Measurements from ENCODE around the gene SORCS3. TPM values are rescaled to one million over a fixed set of nuclear protein-coding genes. Genes with fewer than 3 reads are reported as not detected.

SORCS3 gene
- total and polyA plus RNA-seq, 2 of the 13 experiments (the other 11 are each of a cell fraction or from before 2014, with no cell fraction given), result 0.07 TPM; not detected in 1

DNA sequence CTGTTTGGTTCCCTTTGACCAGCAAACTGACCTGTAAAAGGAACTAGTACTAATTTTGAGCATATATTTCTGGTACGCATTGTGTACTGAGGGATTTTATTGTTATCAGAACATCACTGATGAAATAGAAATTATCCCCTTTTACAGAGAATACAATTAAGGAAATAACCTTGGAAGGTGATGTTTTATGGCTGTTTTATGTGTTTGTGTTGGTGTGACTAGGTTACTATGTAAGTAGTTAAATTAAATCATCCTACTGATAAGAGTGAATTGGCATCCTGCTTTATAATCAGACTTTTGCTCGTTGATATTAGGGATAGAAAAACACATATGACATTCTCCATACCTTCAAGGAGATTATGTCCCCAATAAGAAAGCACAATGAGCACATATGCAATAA, 596.6 kb downstream of the SORCS3 start:
- in situ Hi-C loops (cut with HindIII; ENCODE audit: extremely low pct_ligation_motif_present, low pct_unique_long_range_greater_than_20kb), result no loop called here
- Histone ChIP-seq H3K9ac (ENCODE audit: insufficient read depth, low read depth, low read length) (no peak overlapping the region), H3K27ac (ENCODE audit: extremely low read length, insufficient read depth, low read length) (no peak overlapping the region), H3K4me1 (ENCODE audit: insufficient read depth, low read length) (no peaks in the 10 kb centered on the region), H3K27me3 (ENCODE audit: control insufficient read depth in 1 of 2, insufficient read depth in 2 of 2, low read length in 2 of 2) (no peaks in the 10 kb centered on the region), H3K4me2 (ENCODE audit: low read depth, low read length) (no peak overlapping the region), H3K36me3 (replicated peaks in 1 of 2; ENCODE audit: control insufficient read depth in 1 of 2, insufficient read depth in 2 of 2, low read length in 2 of 2) (no peaks in the 10 kb centered on the region), H4K20me1 (ENCODE audit: insufficient read depth, low read length) (no peaks in the 10 kb centered on the region), H2AFZ (ENCODE audit: low read length) (no peak overlapping the region), H3K4me3 (replicated peaks in 1 of 3; ENCODE audit: insufficient read depth in 1 of 3, low read depth in 2 of 3, low read length in 3 of 3) (no peak overlapping the region), H3K9me3 (ENCODE audit: low read length) (peaks cover 70% of the 10 kb centered on the region), H3K79me2 (ENCODE audit: insufficient read depth, low read length) (no peaks in the 10 kb centered on the region)
- POLR2A ChIA-PET, result no interaction called here
- no TSS peak for BruUV-seq (replicated peaks)
- CTCF ChIA-PET (ENCODE audit: low intra/inter-chr PET ratio, low total read pairs), result no interaction called here
- ATAC-seq, result no peak
- no peak for FAIRE-seq
- intact Hi-C loops (cut with micrococcal nuclease; ENCODE audit: unreplicated experiment), result no loop called here
- WGBS (ENCODE audit: low lambda C conversion rate), result 45% methylated on average over 2 of the region's 2 CpGs
- TF ChIP-seq, protein P1, sequence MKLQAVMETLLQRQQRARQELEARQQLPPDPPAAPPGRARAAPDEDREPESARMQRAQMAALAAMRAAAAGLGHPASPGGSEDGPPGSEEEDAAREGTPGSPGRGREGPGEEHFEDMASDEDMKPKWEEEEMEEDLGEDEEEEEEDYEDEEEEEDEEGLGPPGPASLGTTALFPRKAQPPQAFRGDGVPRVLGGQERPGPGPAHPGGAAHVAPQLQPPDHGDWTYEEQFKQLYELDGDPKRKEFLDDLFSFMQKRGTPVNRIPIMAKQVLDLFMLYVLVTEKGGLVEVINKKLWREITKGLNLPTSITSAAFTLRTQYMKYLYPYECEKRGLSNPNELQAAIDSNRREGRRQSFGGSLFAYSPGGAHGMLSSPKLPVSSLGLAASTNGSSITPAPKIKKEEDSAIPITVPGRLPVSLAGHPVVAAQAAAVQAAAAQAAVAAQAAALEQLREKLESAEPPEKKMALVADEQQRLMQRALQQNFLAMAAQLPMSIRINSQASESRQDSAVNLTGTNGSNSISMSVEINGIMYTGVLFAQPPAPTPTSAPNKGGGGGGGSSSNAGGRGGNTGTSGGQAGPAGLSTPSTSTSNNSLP (IDR thresholded peaks at IDR 0.05; ENCODE audit: low read depth, low read length), result no peak
- DNase-seq (ENCODE audit: low spot score), result no peak

DNA sequence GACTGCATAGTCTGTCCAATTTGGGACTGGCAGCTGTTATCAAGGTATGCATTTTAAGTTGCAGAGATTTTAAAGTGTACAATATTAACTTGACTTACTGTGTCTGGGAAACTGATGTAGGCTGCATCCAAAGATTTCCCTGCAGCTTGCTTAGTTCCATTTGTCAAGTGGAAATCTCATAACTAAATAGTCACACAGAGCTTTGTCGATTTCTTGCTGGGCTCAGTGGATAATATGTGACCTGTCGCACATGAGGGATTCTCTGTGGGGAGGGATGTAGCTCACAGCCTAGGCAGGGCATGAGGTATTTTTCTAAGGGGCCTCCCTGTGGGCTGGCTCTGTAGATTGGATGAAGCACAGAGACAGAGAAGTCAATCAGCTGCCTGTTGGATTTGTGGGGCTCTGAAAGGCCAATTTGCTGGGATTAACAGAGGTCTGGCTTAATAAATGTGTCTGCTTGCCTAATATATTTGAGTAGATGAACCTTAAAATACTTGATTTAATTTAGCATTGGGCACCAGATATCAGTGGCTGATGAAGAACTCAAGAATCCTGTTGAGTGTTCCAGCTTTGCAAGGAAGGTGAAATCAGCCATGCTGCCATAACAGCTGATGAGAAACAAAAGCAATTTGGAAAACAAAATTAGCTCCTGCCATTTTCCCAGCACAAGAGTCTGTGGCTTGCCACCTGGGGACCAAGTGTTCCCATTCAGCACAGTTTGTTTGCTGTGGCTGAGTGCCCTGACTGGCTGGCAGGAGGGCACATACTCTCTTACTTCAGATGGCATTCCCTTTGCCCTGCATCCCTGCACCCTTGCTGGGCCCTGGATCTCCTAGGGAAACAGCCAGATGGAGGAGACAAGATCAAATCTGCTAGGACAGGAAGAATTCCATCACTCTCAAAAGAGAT, 598.5 kb downstream of the SORCS3 start:
- H3K9ac ChIP-seq (ENCODE audit: insufficient read depth, low read depth, low read length), result no peak overlapping the region
- ChIA-PET CTCF (ENCODE audit: low intra/inter-chr PET ratio, low total read pairs) (no interaction called here), POLR2A (no interaction called here)
- no peak for ATAC-seq
- H3K36me3 ChIP-seq (replicated peaks in 1 of 2; ENCODE audit: control insufficient read depth in 1 of 2, insufficient read depth in 2 of 2, low read length in 2 of 2), result no peaks in the 10 kb centered on the region
- 25% methylated on average over 2 of the region's 2 CpGs for WGBS (ENCODE audit: low lambda C conversion rate)
- H3K4me3 ChIP-seq (replicated peaks in 1 of 3; ENCODE audit: insufficient read depth in 1 of 3, low read depth in 2 of 3, low read length in 3 of 3), result no peak overlapping the region
- no peak for FAIRE-seq
- no peaks in the 10 kb centered on the region for H4K20me1 ChIP-seq (ENCODE audit: insufficient read depth, low read length)
- H3K4me1 ChIP-seq (ENCODE audit: insufficient read depth, low read length), result no peaks in the 10 kb centered on the region
- intact Hi-C loops (cut with micrococcal nuclease; ENCODE audit: unreplicated experiment), result no loop called here
- DNase-seq (ENCODE audit: low spot score), result no peak
- H3K27ac ChIP-seq (ENCODE audit: extremely low read length, insufficient read depth, low read length), result no peak overlapping the region
- no peaks in the 10 kb centered on the region for H3K79me2 ChIP-seq (ENCODE audit: insufficient read depth, low read length)
- peaks cover 64% of the 10 kb centered on the region for H3K9me3 ChIP-seq (ENCODE audit: low read length)
- no peak overlapping the region for H2AFZ ChIP-seq (ENCODE audit: low read length)
- in situ Hi-C loops (cut with HindIII; ENCODE audit: extremely low pct_ligation_motif_present, low pct_unique_long_range_greater_than_20kb), result no loop called here
- no peaks in the 10 kb centered on the region for H3K27me3 ChIP-seq (ENCODE audit: control insufficient read depth in 1 of 2, insufficient read depth in 2 of 2, low read length in 2 of 2)
- no TSS peak for BruUV-seq (replicated peaks)
- no peak overlapping the region for H3K4me2 ChIP-seq (ENCODE audit: low read depth, low read length)
- no peak for TF ChIP-seq DR1 (CRISPR knock-in tag; IDR thresholded peaks at IDR 0.05)
- TF ChIP-seq, protein P2, sequence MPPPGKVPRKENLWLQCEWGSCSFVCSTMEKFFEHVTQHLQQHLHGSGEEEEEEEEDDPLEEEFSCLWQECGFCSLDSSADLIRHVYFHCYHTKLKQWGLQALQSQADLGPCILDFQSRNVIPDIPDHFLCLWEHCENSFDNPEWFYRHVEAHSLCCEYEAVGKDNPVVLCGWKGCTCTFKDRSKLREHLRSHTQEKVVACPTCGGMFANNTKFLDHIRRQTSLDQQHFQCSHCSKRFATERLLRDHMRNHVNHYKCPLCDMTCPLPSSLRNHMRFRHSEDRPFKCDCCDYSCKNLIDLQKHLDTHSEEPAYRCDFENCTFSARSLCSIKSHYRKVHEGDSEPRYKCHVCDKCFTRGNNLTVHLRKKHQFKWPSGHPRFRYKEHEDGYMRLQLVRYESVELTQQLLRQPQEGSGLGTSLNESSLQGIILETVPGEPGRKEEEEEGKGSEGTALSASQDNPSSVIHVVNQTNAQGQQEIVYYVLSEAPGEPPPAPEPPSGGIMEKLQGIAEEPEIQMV (CRISPR knock-in tag; IDR thresholded peaks at IDR 0.05; ENCODE audit: low read depth), result no peak
- TF ChIP-seq ZNF329 (CRISPR knock-in tag; IDR thresholded peaks at IDR 0.05; ENCODE audit: low read depth), result no peak
- TF ChIP-seq SOX5 (CRISPR knock-in tag; IDR thresholded peaks at IDR 0.05; ENCODE audit: borderline replicate concordance), result no peak
- TF ChIP-seq ZNF317 (CRISPR knock-in tag; IDR thresholded peaks at IDR 0.05), result no peak
- TF ChIP-seq RARA (CRISPR knock-in tag; IDR thresholded peaks at IDR 0.05), result no peak
- no peak for TF ChIP-seq ZNF546 (CRISPR knock-in tag; conservative IDR thresholded peaks at IDR 0.05)
- TF ChIP-seq SRSF9 (IDR thresholded peaks at IDR 0.05; ENCODE audit: borderline replicate concordance, insufficient read depth, low read depth, low read length, poor library complexity, severe bottlenecking), result no peak
- TF ChIP-seq ZNF234 (CRISPR knock-in tag; conservative IDR thresholded peaks at IDR 0.05), result no peak
- TF ChIP-seq EHMT2 (IDR thresholded peaks at IDR 0.05; ENCODE audit: borderline replicate concordance, low read depth, low read length), result no peak
- TF ChIP-seq ZNF543 (CRISPR knock-in tag; IDR thresholded peaks at IDR 0.05), result no peak
- TF ChIP-seq, protein P3, sequence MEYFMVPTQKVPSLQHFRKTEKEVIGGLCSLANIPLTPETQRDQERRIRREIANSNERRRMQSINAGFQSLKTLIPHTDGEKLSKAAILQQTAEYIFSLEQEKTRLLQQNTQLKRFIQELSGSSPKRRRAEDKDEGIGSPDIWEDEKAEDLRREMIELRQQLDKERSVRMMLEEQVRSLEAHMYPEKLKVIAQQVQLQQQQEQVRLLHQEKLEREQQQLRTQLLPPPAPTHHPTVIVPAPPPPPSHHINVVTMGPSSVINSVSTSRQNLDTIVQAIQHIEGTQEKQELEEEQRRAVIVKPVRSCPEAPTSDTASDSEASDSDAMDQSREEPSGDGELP (IDR thresholded peaks at IDR 0.05; ENCODE audit: borderline replicate concordance, low read depth), result no peak

Measured in HepG2 (cell line).